Fibroblast of skin of left biceps (primary cell): ENCODE measurements around the gene APOBEC3B.
"Not testable (repeated sequence)": the region's sequence is repeated elsewhere in the genome, so short reads cannot be mapped to it uniquely, and the experiment has no call there.

ENCODE experiments used
- DNase-seq, 2 experiments: peaks; one replicate each; pipeline ENCODE4 v3.0.0-alpha.2; 2013; ENCODE audit warnings: low read depth in 2 of 2

APOBEC3B gene

GRCh38 chr22:38997518-38997917 lies 15.4 kb downstream of the APOBEC3B start:
- no peak for DNase-seq

GRCh38 chr22:39003165-39003638 lies 21.1 kb downstream of the APOBEC3B start:
- DNase-seq: peak; percentile 51 to 54

- no peak for DNase-seq
These were observed 25.0 kb downstream of the APOBEC3B start for GRCh38 chr22:39007177-39007576.

GRCh38 chr22:39008271-39008850 lies 26.2 kb downstream of the APOBEC3B start:
- not testable (repeated sequence) for DNase-seq

- DNase-seq: no peak
These were observed 28.8 kb downstream of the APOBEC3B start for GRCh38 chr22:39010946-39011345.

GRCh38 chr22:39012533-39013511 lies 30.7 kb downstream of the APOBEC3B start:
- DNase-seq: no peak

GRCh38 chr22:39013561-39013941 lies 31.4 kb downstream of the APOBEC3B start:
- not testable (repeated sequence) for DNase-seq

- peak; percentile 58 to 63 for DNase-seq
These were observed 32.0 kb downstream of the APOBEC3B start, which contains the start of gene APOBEC3C for GRCh38 chr22:39013942-39014722. APOBEC3C (plus strand) TSS chr22:39014257; CDS start chr22:39014363, 106 bp downstream.

GRCh38 chr22:39014723-39015121 lies 32.6 kb downstream of the APOBEC3B start:
- not testable (repeated sequence) for DNase-seq

GRCh38 chr22:39016592-39016991 lies 34.4 kb downstream of the APOBEC3B start:
- DNase-seq: no peak

- DNase-seq: no peak
These were observed 35.6 kb downstream of the APOBEC3B start for GRCh38 chr22:39017596-39018365.

- DNase-seq: not testable (repeated sequence)
These were observed 38.0 kb downstream of the APOBEC3B start for GRCh38 chr22:39020021-39020651.

GRCh38 chr22:39021552-39022250 lies 39.6 kb downstream of the APOBEC3B start:
- no peak for DNase-seq

- DNase-seq: no peak
These were observed 42.6 kb downstream of the APOBEC3B start for GRCh38 chr22:39024519-39025308.

- DNase-seq: no peak
These were observed 44.5 kb downstream of the APOBEC3B start for GRCh38 chr22:39026509-39027150.

GRCh38 chr22:39027717-39028116 lies 45.6 kb downstream of the APOBEC3B start:
- DNase-seq: no peak

- DNase-seq: no peak
These were observed 46.1 kb downstream of the APOBEC3B start for GRCh38 chr22:39028281-39028680.

- no peak for DNase-seq
These were observed 47.1 kb downstream of the APOBEC3B start for GRCh38 chr22:39029227-39029626.

- DNase-seq: no peak
These were observed 48.6 kb downstream of the APOBEC3B start for GRCh38 chr22:39030705-39031104.
